Measurements from ENCODE around the gene ITIH2. TPM values are rescaled to one million over a fixed set of nuclear protein-coding genes. Genes with fewer than 3 reads are reported as not detected.

ITIH2 gene
- total and polyA plus RNA-seq, 2 of the 8 experiments (the other 6 are each of a cell fraction or from before 2014, with no cell fraction given): not detected

- Histone ChIP-seq H3K27ac (ENCODE audit: low read depth, low read length) (no peak overlapping the region), H3K4me2 (ENCODE audit: insufficient read depth in 1 of 2, low read depth in 2 of 2, low read length in 2 of 2) (no peak overlapping the region), H2AFZ (ENCODE audit: low read length) (no peak overlapping the region), H3K4me1 (replicated peaks in 1 of 4; ENCODE audit: control insufficient read depth in 3 of 4, insufficient read depth in 4 of 4, low read length in 3 of 4) (no peaks in the 10 kb centered on the region), H4K91ac (replicated peaks; ENCODE audit: insufficient read length, low read length) (no peak overlapping the region), H3K4me3 (ENCODE audit: extremely low read depth in 1 of 4, insufficient read depth in 2 of 4, low read depth in 3 of 4, low read length in 4 of 4) (no peak overlapping the region), H2BK20ac (ENCODE audit: low read length) (no peak overlapping the region), H3K79me1 (ENCODE audit: low read depth, low read length) (no peaks in the 10 kb centered on the region), H3K23me2 (ENCODE audit: low read depth, low read length) (no peaks in the 10 kb centered on the region), H4K20me1 (replicated peaks in 1 of 2; ENCODE audit: control insufficient read depth in 1 of 2, insufficient read depth in 2 of 2, low read length in 2 of 2) (no peaks in the 10 kb centered on the region), H3K27me3 (replicated peaks in 1 of 4; ENCODE audit: control insufficient read depth in 3 of 4, extremely low read depth in 1 of 4, insufficient read depth in 3 of 4, low read length in 3 of 4) (no peaks in the 10 kb centered on the region), H2BK15ac (ENCODE audit: low read length) (no peak overlapping the region), H3K9ac (replicated peaks in 1 of 4; ENCODE audit: extremely low read depth in 1 of 4, low read depth in 3 of 4, low read length in 3 of 4) (no peak overlapping the region), H3K9me3 (ENCODE audit: insufficient read depth in 2 of 2, low read depth in 1 of 2, low read length in 1 of 2) (no peaks in the 10 kb centered on the region), H4K5ac (ENCODE audit: insufficient read length, low read depth, low read length) (no peak overlapping the region), H3K18ac (ENCODE audit: extremely low read depth, low read length) (no peak overlapping the region), H3K79me2 (ENCODE audit: control insufficient read depth in 1 of 2, insufficient read depth in 2 of 2, low read length in 2 of 2) (no peaks in the 10 kb centered on the region), H3K23ac (ENCODE audit: insufficient read length) (no peak overlapping the region), H2BK120ac (replicated peaks; ENCODE audit: low read depth, low read length) (no peak overlapping the region), H2BK5ac (ENCODE audit: low read depth, low read length) (no peak overlapping the region), H3K36me3 (ENCODE audit: control insufficient read depth in 2 of 4, insufficient read depth in 4 of 4, low read length in 3 of 4) (no peaks in the 10 kb centered on the region), H3K4ac (replicated peaks; ENCODE audit: insufficient read length, low read depth, low read length) (no peak overlapping the region), H2AK5ac (ENCODE audit: low read depth, low read length) (no peak overlapping the region), H2BK12ac (ENCODE audit: low read depth, low read length) (no peak overlapping the region), H3K14ac (ENCODE audit: insufficient read length) (no peak overlapping the region), H4K8ac (ENCODE audit: extremely low read depth, insufficient read depth, low read length) (no peak overlapping the region), H3K56ac (replicated peaks; ENCODE audit: insufficient read length, low read depth, low read length) (no peak overlapping the region)
- DNase-seq (ENCODE audit: low read depth in 1 of 2, low spot score in 2 of 2): no peak
- ChIA-PET POLR2A (ENCODE audit: partially characterized antibody) (no interaction called here), CTCF (ENCODE audit: partially characterized antibody) (interaction anchor here (0.6 to 1.5 kb wide), 4 partner anchors 20 to 1785 kb away, joined by 3 to 5 read pairs (median 4); no protein-coding TSS in a partner anchor)
- WGBS, 2 experiments (ENCODE audit: extremely low coverage in 1 of 2, insufficient coverage in 1 of 2, insufficient read length in 1 of 2, insufficient replicate concordance in 2 of 2, low coverage in 1 of 2, low lambda C conversion rate in 2 of 2, missing lambda C conversion rate in 1 of 2): 78% methylated on average over 4 of the region's 4 CpGs; no CpG with 5 or more reads in 1 of the 2 experiments
- no peak for FAIRE-seq
- no peak for TF ChIP-seq NRF1 (IDR thresholded peaks at IDR 0.05; ENCODE audit: low read depth, low read length)
- TF ChIP-seq SAP30 (IDR thresholded peaks at IDR 0.05; ENCODE audit: insufficient read depth, insufficient replicate concordance, low read length): no peak
- no peak for TF ChIP-seq E2F6 (IDR thresholded peaks at IDR 0.05)
- no peak for TF ChIP-seq HDAC2 (IDR thresholded peaks at IDR 0.05; ENCODE audit: borderline replicate concordance in 1 of 2, low read depth in 2 of 2, low read length in 2 of 2)
- TF ChIP-seq JUN (IDR thresholded peaks at IDR 0.05; ENCODE audit: low read depth, low read length): no peak
- TF ChIP-seq NANOG (IDR thresholded peaks at IDR 0.05; ENCODE audit: insufficient read depth, low read depth, low read length, poor library complexity, severe bottlenecking): no peak
- no peak for TF ChIP-seq YY1 (IDR thresholded peaks at IDR 0.05; ENCODE audit: low read depth, low read length)
- TF ChIP-seq ZNF274 (IDR thresholded peaks at IDR 0.05; ENCODE audit: borderline replicate concordance, extremely low read depth, low read length): no peak
- no peak for TF ChIP-seq GABPA (IDR thresholded peaks at IDR 0.05; ENCODE audit: borderline replicate concordance, insufficient read depth, low read length)
- TF ChIP-seq TBP (IDR thresholded peaks at IDR 0.05; ENCODE audit: low read depth, low read length): no peak
- TF ChIP-seq CHD1 (IDR thresholded peaks at IDR 0.05; ENCODE audit: low read depth, low read length): no peak
- TF ChIP-seq USF2 (IDR thresholded peaks at IDR 0.05; ENCODE audit: low read length): no peak
- no peak for TF ChIP-seq ASH2L (IDR thresholded peaks at IDR 0.05; ENCODE audit: low read length)
Observed at GRCh38 chr10:7707102-7707501, 4.0 kb downstream of the ITIH2 start.

All from H1 (cell line).